Astrocyte (in vitro differentiated cells and primary cell): ENCODE data around the gene SMAD9. TPM values are rescaled to one million over a fixed set of nuclear protein-coding genes. Genes with fewer than 3 reads are reported as not detected.

Experiments
- DNase-seq: peaks from one replicate; pipeline ENCODE4 v3.0.0-alpha.2; 2010; ENCODE audit warnings: low read depth
- FAIRE-seq: peaks from 2 replicates; lab custom pipeline; 2011; peaks lifted over from hg19 to GRCh38; lab: Jason Lieb, UNC
- H2AFZ ChIP-seq: 2 replicates; pipeline ENCODE4 v1.6.0; 2012; ENCODE audit warnings: low read depth, low read length, inconsistent platforms
- H3K27ac ChIP-seq: 2 replicates; pipeline ENCODE4 v1.5.1; 2011; ENCODE audit warnings: low read depth, low read length, inconsistent platforms
- H3K27me3 ChIP-seq: 2 replicates; pipeline ENCODE4 v1.6.0; 2011; ENCODE audit warnings: low read length, inconsistent platforms; ENCODE audit not compliant: insufficient read depth
- H3K36me3 ChIP-seq: 2 replicates; pipeline ENCODE4 v1.5.1; 2011; ENCODE audit warnings: low read length, inconsistent platforms; ENCODE audit not compliant: insufficient read depth
- H3K4me1 ChIP-seq: 2 replicates; pipeline ENCODE4 v1.5.1; 2011; ENCODE audit warnings: low read length, inconsistent platforms; ENCODE audit not compliant: insufficient read depth
- H3K4me2 ChIP-seq: 2 replicates; pipeline ENCODE4 v1.6.0; 2012; ENCODE audit warnings: low read length, inconsistent platforms
- H3K4me3 ChIP-seq: 2 replicates; pipeline ENCODE4 v1.5.1; 2011; ENCODE audit warnings: low read depth, mild to moderate bottlenecking, low read length, inconsistent platforms; ENCODE audit not compliant: insufficient read depth
- H3K79me2 ChIP-seq: 2 replicates; pipeline ENCODE4 v1.6.0; 2012; ENCODE audit warnings: mild to moderate bottlenecking, low read length, inconsistent platforms; ENCODE audit not compliant: insufficient read depth
- H3K9ac ChIP-seq: 2 replicates; pipeline ENCODE4 v1.6.0; 2012; ENCODE audit warnings: mild to moderate bottlenecking, low read length, inconsistent platforms
- H3K9me3 ChIP-seq: 2 replicates; pipeline ENCODE4 v1.5.1; 2012; ENCODE audit warnings: low read depth, mild to moderate bottlenecking, low read length, inconsistent platforms; ENCODE audit not compliant: insufficient read depth
- H4K20me1 ChIP-seq: 2 replicates; pipeline ENCODE4 v1.6.0; 2012; ENCODE audit warnings: low read length, inconsistent platforms; ENCODE audit not compliant: insufficient read depth
- H3K27ac Mint-ChIP-seq: one replicate; pipeline ENCODE4 v1.8.0; 2021; ENCODE audit warnings: mild to moderate bottlenecking, mixed read lengths; ENCODE audit not compliant: unreplicated experiment
- H3K27me3 Mint-ChIP-seq: one replicate; pipeline ENCODE4 v1.8.0; 2021; ENCODE audit warnings: low read depth, mixed read lengths; ENCODE audit not compliant: unreplicated experiment
- H3K36me3 Mint-ChIP-seq: one replicate; pipeline ENCODE4 v1.8.0; 2021; ENCODE audit warnings: low read depth, mixed read lengths; ENCODE audit not compliant: unreplicated experiment
- H3K4me1 Mint-ChIP-seq: one replicate; pipeline ENCODE4 v1.8.0; 2021; ENCODE audit warnings: low read depth, mixed read lengths; ENCODE audit not compliant: unreplicated experiment
- H3K4me3 Mint-ChIP-seq: one replicate; pipeline ENCODE4 v1.8.0; 2021; ENCODE audit warnings: mild to moderate bottlenecking, moderate library complexity, mixed read lengths; ENCODE audit not compliant: unreplicated experiment
- H3K9me3 Mint-ChIP-seq: one replicate; pipeline ENCODE4 v1.8.0; 2021; ENCODE audit warnings: mild to moderate bottlenecking, mixed read lengths; ENCODE audit not compliant: unreplicated experiment
- EZH2 ChIP-seq: IDR thresholded peaks from 2 replicates; pipeline ENCODE4 v1.6.1; 2012; ENCODE audit warnings: mild to moderate bottlenecking, low read length, inconsistent platforms; ENCODE audit not compliant: insufficient read depth
- total RNA-seq: library from RNA; stranded (reverse); gene quantifications from 2 replicates; pipeline ENCODE4 v1.2.1, GENCODE V29; 2021
- TF ChIP-seq, protein P1 (sequence below): IDR thresholded peaks from 2 replicates; pipeline ENCODE4 v1.5.1; 2011; ENCODE audit warnings: low read depth, mild to moderate bottlenecking, inconsistent platforms, low read length, moderate library complexity; ENCODE audit not compliant: insufficient read depth

Gene SMAD9
- total RNA-seq, 1 donor from 2014 or later: 2.8 TPM

DNA sequence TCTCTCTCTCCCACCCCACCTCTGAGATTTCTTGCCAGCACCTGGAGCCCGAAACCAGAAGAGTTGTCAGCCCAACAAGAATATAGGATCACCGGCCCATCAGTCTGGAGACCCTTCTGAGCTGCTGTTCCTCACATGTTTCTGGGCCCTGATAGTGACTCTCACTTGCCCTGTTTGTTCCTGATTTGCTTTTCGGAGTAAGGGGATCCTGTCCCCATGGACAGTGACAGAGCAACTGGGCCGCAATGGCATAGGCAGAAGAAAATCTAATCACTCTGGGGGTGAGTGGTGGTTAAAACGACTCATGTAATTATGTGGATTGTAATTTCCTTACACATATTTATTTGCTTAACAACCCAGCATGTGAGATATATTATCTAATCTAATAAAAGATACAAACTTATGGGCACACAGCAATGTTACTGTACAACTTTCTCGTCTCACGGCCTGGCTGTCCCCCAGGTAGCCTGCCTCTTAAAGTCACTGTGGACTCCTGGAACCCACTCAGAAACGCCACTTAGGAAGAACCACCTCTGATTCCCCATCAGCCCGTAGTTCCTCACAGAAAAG is 663 bp upstream of the SMAD9 start:
- H3K4me1 ChIP-seq: peaks cover 7% of the 10 kb centered on the region
- peak overlapping the region; percentile 59 for H3K9ac ChIP-seq
- no peaks in the 10 kb centered on the region for H3K36me3 ChIP-seq
- no peaks in the 10 kb centered on the region for H3K27me3 ChIP-seq
- peaks cover 3% of the 10 kb centered on the region for H3K27me3 Mint-ChIP-seq
- FAIRE-seq (no peak), DNase-seq (no peak)
- H3K4me3 ChIP-seq: peak overlapping the region; percentile 19
- no peaks in the 10 kb centered on the region for H3K79me2 ChIP-seq
- no peaks in the 10 kb centered on the region for H3K9me3 Mint-ChIP-seq
- no peaks in the 10 kb centered on the region for H3K9me3 ChIP-seq
- H3K4me1 Mint-ChIP-seq: peaks cover 19% of the 10 kb centered on the region
- H3K27ac ChIP-seq: no peak overlapping the region
- H3K4me3 Mint-ChIP-seq: peak overlapping the region; percentile 89
- H2AFZ ChIP-seq: peak overlapping the region; percentile 75
- peak overlapping the region; percentile 80 for H3K4me2 ChIP-seq
- TF ChIP-seq, protein P1, sequence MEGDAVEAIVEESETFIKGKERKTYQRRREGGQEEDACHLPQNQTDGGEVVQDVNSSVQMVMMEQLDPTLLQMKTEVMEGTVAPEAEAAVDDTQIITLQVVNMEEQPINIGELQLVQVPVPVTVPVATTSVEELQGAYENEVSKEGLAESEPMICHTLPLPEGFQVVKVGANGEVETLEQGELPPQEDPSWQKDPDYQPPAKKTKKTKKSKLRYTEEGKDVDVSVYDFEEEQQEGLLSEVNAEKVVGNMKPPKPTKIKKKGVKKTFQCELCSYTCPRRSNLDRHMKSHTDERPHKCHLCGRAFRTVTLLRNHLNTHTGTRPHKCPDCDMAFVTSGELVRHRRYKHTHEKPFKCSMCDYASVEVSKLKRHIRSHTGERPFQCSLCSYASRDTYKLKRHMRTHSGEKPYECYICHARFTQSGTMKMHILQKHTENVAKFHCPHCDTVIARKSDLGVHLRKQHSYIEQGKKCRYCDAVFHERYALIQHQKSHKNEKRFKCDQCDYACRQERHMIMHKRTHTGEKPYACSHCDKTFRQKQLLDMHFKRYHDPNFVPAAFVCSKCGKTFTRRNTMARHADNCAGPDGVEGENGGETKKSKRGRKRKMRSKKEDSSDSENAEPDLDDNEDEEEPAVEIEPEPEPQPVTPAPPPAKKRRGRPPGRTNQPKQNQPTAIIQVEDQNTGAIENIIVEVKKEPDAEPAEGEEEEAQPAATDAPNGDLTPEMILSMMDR: no peak
- TF ChIP-seq EZH2: no peak
- no peaks in the 10 kb centered on the region for H3K36me3 Mint-ChIP-seq
- no peaks in the 10 kb centered on the region for H4K20me1 ChIP-seq
- H3K27ac Mint-ChIP-seq: peak overlapping the region; percentile 53

DNA sequence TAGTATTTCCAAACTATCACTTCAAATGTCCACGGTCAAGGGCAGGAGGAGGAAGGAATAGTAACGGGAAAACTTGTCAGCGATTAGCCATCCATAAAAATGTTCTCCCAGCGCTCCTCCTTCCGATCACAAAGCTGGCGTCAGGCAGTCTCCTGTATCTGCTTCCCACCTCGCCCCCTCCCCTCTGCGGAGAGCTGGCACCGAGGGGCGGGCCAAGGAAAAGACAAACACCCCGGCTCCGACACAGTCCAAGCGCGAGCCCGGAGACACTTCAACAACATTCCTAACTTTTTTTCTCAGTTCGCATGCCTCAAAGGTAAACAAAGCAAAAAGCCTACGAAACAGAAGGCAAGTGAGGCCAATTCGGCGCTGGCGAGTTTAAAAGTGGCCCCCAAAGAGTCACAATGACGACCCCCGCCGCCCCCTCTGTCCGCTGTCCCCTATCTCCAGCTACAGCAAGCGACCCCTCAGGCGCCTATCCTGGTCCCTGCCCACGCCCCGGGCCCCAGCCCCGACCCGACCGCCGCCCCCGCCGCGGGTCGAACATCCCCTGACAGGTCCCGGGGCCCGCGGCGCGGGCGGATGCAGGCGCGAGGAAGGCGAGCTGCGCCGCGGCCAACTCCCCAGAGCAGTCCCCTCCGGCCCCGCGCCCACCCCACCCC is 736 bp downstream of the SMAD9 start:
- Histone ChIP-seq H4K20me1 (no peaks in the 10 kb centered on the region), H2AFZ (peak overlapping the region; percentile 90), H3K36me3 (no peaks in the 10 kb centered on the region), H3K4me3 (peak overlapping the region; percentile 77), H3K9me3 (no peaks in the 10 kb centered on the region), H3K27me3 (no peaks in the 10 kb centered on the region), H3K4me2 (peak overlapping the region; percentile 93), H3K27ac (peak overlapping the region; percentile 19), H3K79me2 (no peaks in the 10 kb centered on the region), H3K4me1 (peaks cover 7% of the 10 kb centered on the region), H3K9ac (peak overlapping the region; percentile 81)
- FAIRE-seq (no peak), DNase-seq (peak; percentile 18)
- no peaks in the 10 kb centered on the region for H3K36me3 Mint-ChIP-seq
- H3K4me1 Mint-ChIP-seq: peaks cover 19% of the 10 kb centered on the region
- H3K27ac Mint-ChIP-seq: peak overlapping the region; percentile 64
- TF ChIP-seq EZH2: no peak
- TF ChIP-seq, protein P1: no peak
- no peaks in the 10 kb centered on the region for H3K9me3 Mint-ChIP-seq
- peak overlapping the region; percentile 88 for H3K4me3 Mint-ChIP-seq
- peaks cover 3% of the 10 kb centered on the region for H3K27me3 Mint-ChIP-seq
